GM19328 (cell line): ENCODE results near the gene VPS26C.
A peak's percentile ranks its signal among the peaks of the same experiment; 100 is the strongest.
"Not testable (repeated sequence)": the region's sequence is repeated elsewhere in the genome, so short reads cannot be mapped to it uniquely, and the experiment has no call there.

Experiments used
- ATAC-seq: cut with Tn5 transposase; IDR thresholded peaks from one replicate; pipeline ENCODE4 v1.9.1; 2021; ENCODE audit warnings: mild to moderate bottlenecking, moderate library complexity; ENCODE audit not compliant: unreplicated experiment

The VPS26C gene

GRCh38 chr21:37231671-37232070 lies 35.5 kb downstream of the VPS26C start:
- ATAC-seq = no peak

GRCh38 chr21:37231249-37231645 lies 35.9 kb downstream of the VPS26C start:
- ATAC-seq = no peak

GRCh38 chr21:37230632-37231248 lies 36.4 kb downstream of the VPS26C start:
- ATAC-seq = no peak

GRCh38 chr21:37228003-37228400 lies 39.1 kb downstream of the VPS26C start:
- ATAC-seq = no peak

- ATAC-seq = no peak
Observed at GRCh38 chr21:37227071-37228002, 39.8 kb downstream of the VPS26C start.

GRCh38 chr21:37226041-37226920 lies 40.9 kb downstream of the VPS26C start:
- no peak for ATAC-seq

GRCh38 chr21:37224861-37225839 lies 42.0 kb downstream of the VPS26C start:
- no peak for ATAC-seq

- ATAC-seq = no peak
Observed at GRCh38 chr21:37223804-37224345, 43.3 kb downstream of the VPS26C start.

- not testable (repeated sequence) for ATAC-seq
Observed at GRCh38 chr21:37222248-37222647, 44.9 kb downstream of the VPS26C start.

- ATAC-seq = peak; percentile 84
Observed at GRCh38 chr21:37220981-37221664, 46.0 kb downstream of the VPS26C start.

- peak; percentile 30 for ATAC-seq
Observed at GRCh38 chr21:37220433-37220980, 46.6 kb downstream of the VPS26C start.

- no peak for ATAC-seq
Observed at GRCh38 chr21:37219761-37220432, 47.2 kb downstream of the VPS26C start.

- no peak for ATAC-seq
Observed at GRCh38 chr21:37214952-37215351, 52.2 kb downstream of the VPS26C start.

- no peak for ATAC-seq
Observed at GRCh38 chr21:37210799-37211198, 56.3 kb downstream of the VPS26C start.

- ATAC-seq = no peak
Observed at GRCh38 chr21:37210130-37210529, 57.0 kb downstream of the VPS26C start.

GRCh38 chr21:37208741-37209225 lies 58.4 kb downstream of the VPS26C start:
- no peak for ATAC-seq

- no peak for ATAC-seq
Observed at GRCh38 chr21:37208056-37208721, 58.9 kb downstream of the VPS26C start.
